H1 (cell line): ENCODE data around the gene CACNA1B. TPM values are rescaled to one million over a fixed set of nuclear protein-coding genes. Genes with fewer than 3 reads are reported as not detected.

ENCODE experiments used
- ATF2 ChIP-seq: IDR thresholded peaks from 2 replicates; pipeline ENCODE4 v1.6.1; 2012; ENCODE audit warnings: low read length, inconsistent platforms
- BACH1 ChIP-seq: IDR thresholded peaks from 2 replicates; pipeline ENCODE4 v1.6.1; 2012; ENCODE audit warnings: low read length, improper control_type of control experiment
- CHD2 ChIP-seq: IDR thresholded peaks from 2 replicates; pipeline ENCODE4 v1.6.1; 2012; ENCODE audit warnings: low read length, improper control_type of control experiment
- EZH2 ChIP-seq: fragments of 200-600 bp; sonication (generic); IDR thresholded peaks from 2 replicates; pipeline ENCODE4 v1.7.1; 2012; ENCODE audit warnings: low read depth, mild to moderate bottlenecking, moderate library complexity, low read length, inconsistent platforms; ENCODE audit not compliant: severe bottlenecking
- KDM1A ChIP-seq: fragments of 200-600, 300-600 bp; sonication (generic); IDR thresholded peaks from 2 replicates; pipeline ENCODE4 v1.7.1; 2016; ENCODE audit warnings: mild to moderate bottlenecking, low read length, borderline replicate concordance
- MAX ChIP-seq: IDR thresholded peaks from 2 replicates; pipeline ENCODE4 v1.6.1; 2012; ENCODE audit warnings: inconsistent platforms
- RAD21 ChIP-seq, 2 experiments: IDR thresholded peaks in 1 of 2; conservative IDR thresholded peaks in 1 of 2; 2 replicates each; pipeline ENCODE4 v1.6.1; 2011; ENCODE audit warnings: low read depth in 2 of 2, low read length in 2 of 2, improper control_type of control experiment in 1 of 2, inconsistent platforms in 1 of 2, mild to moderate bottlenecking in 1 of 2, moderate library complexity in 1 of 2
- RFX5 ChIP-seq: IDR thresholded peaks from 2 replicates; pipeline ENCODE4 v1.6.1; 2011; ENCODE audit warnings: low read depth, low read length, improper control_type of control experiment, borderline replicate concordance
- RXRA ChIP-seq: IDR thresholded peaks from 2 replicates; pipeline ENCODE4 v1.6.1; 2011; ENCODE audit warnings: low read depth, mild to moderate bottlenecking, low read length, moderate library complexity; ENCODE audit not compliant: insufficient read depth
- polyA plus RNA-seq, 7 experiments: library from polyadenylated mRNA; depleted of rRNA in 3 of 7; stranded (reverse) in 5 of 7; unstranded in 2 of 7; fragments of >200 nt in 5 of 7; fragments of 200-250 nt in 2 of 7; gene quantifications; 1 replicate in 5 of 7; 2 replicates in 1 of 7; 4 replicates in 1 of 7; pipeline versions ENCODE4 v1.2.1 to v1.2.3, GENCODE V29; 2011 to 2013; ENCODE audit warnings: missing spikeins in 2 of 7, mixed read lengths in 2 of 7
- total RNA-seq: library from RNA; stranded (reverse); fragmentation: NEBNext Ultra II Directional; extraction: Animal tissue kit (Norgen Biotek cat#: 25700); gene quantifications from 2 replicates; pipeline ENCODE4 v1.2.1, GENCODE V29; 2021

Gene CACNA1B
- total and polyA plus RNA-seq, 2 of the 8 experiments (the other 6 are each of a cell fraction or from before 2014, with no cell fraction given): 1.5 to 5.7 TPM

- TF ChIP-seq MAX: no peak
- TF ChIP-seq BACH1: no peak
- no peak for TF ChIP-seq RXRA
- TF ChIP-seq KDM1A: no peak
- no peak for TF ChIP-seq CHD2
- no peak for TF ChIP-seq RAD21 (IDR thresholded peaks at IDR 0.05 in 1 of 2, conservative IDR thresholded peaks at IDR 0.05 in 1 of 2; ENCODE audit: low read depth in 2 of 2, low read length in 2 of 2)
- no peak for TF ChIP-seq RFX5
- TF ChIP-seq ATF2: no peak
- TF ChIP-seq EZH2: no peak
Observed at GRCh38 chr9:138104251-138105122, 226.9 kb downstream of the CACNA1B start (continued).
